Activated T-cell treated with anti-CD3 and anti-CD28 coated beads, Interleukin-2, amount 50 U/mL, for 72 hours (primary cell): Measurements from ENCODE around the gene CHST10. TPM values are rescaled to one million over a fixed set of nuclear protein-coding genes. Genes with fewer than 3 reads are reported as not detected.

Experiments
- ATAC-seq, 2 donors: fragments of 150-1000 bp; cut with Tn5 transposase; replicated peaks in 1 of 2; 2 replicates each; pipeline ENCODE4 v1.10.0; 2021; ENCODE audit warnings: moderate library complexity in 2 of 2, mild to moderate bottlenecking in 1 of 2
- DNase-seq, 2 donors: peaks; one replicate each; pipeline ENCODE4 v3.0.0; 2021 to 2022; ENCODE audit warnings: mixed read lengths in 1 of 2
- H3K27ac Mint-ChIP-seq: one replicate; pipeline ENCODE4 v1.8.0; 2022; ENCODE audit warnings: mild to moderate bottlenecking, moderate library complexity, mixed read lengths
- H3K27me3 Mint-ChIP-seq: one replicate; pipeline ENCODE4 v1.8.0; 2022; ENCODE audit warnings: low read depth, mixed read lengths
- H3K36me3 Mint-ChIP-seq, 2 donors: one replicate each; pipeline ENCODE4 v1.8.0; 2022; ENCODE audit warnings: mixed read lengths in 2 of 2, mild to moderate bottlenecking in 1 of 2; ENCODE audit not compliant: insufficient read depth in 2 of 2
- H3K4me1 Mint-ChIP-seq: one replicate; pipeline ENCODE4 v1.8.0; 2022; ENCODE audit warnings: low read depth, mixed read lengths
- H3K4me3 Mint-ChIP-seq, 2 donors: one replicate each; pipeline ENCODE4 v1.8.0; 2022; ENCODE audit warnings: mild to moderate bottlenecking in 2 of 2, mixed read lengths in 2 of 2, moderate library complexity in 2 of 2
- H3K9me3 Mint-ChIP-seq, 2 donors: one replicate each; pipeline ENCODE4 v1.8.0; 2022; ENCODE audit warnings: mixed read lengths in 2 of 2
- total RNA-seq, 2 donors: library from RNA; stranded (reverse); gene quantifications; one replicate each; pipeline ENCODE4 v1.2.3, GENCODE V29; 2022

CHST10 gene
- total RNA-seq, 2 donors from 2014 or later = 7.5 to 7.8 TPM

DNA sequence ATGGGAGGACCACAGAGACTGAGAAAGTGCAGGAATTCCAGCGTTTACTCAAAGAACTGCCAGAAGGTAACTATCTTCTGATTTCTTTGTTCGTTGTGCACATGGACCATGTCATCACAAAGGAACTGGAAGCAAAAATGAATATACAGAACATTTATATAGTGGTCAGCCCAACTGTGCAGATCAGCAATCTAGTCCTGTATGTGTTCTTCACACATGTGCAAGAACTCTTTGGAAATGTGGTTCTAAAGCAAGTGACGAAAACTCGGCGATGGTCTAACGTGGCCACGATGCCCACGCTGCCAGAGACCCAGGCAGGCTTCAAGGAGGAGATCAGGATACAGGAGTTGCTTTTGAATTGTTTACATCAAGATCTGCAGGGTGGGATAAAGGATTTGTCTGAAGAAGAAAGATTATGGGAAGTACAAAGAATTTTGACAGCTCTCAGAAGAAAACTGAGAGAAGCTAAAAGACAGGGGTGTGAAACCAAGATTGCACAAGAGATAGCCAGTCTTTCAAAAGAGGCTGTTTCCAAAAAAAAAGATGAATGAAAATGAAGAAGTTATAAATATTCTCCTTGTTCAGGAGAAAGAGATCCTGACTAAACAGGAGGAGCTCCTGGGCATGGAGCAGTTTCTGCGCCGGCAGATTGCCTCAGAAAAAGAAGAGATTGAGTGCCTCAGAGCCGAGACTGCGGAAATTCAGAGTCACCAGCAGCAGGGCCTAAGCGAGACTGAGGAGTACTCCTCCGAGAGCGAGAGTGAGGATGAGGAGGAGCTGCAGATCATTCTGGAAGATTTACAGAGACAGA is 8.3 kb upstream of the CHST10 start:
- peaks cover 0 to 4% of the 10 kb centered on the region in 2 donors for H3K9me3 Mint-ChIP-seq
- no peak for ATAC-seq
- H3K27ac Mint-ChIP-seq = no peak overlapping the region
- no peaks in the 10 kb centered on the region for H3K36me3 Mint-ChIP-seq
- H3K27me3 Mint-ChIP-seq = peaks cover 40% of the 10 kb centered on the region
- H3K4me3 Mint-ChIP-seq = no peak overlapping the region
- no peak for DNase-seq
- peaks cover 5% of the 10 kb centered on the region for H3K4me1 Mint-ChIP-seq

DNA sequence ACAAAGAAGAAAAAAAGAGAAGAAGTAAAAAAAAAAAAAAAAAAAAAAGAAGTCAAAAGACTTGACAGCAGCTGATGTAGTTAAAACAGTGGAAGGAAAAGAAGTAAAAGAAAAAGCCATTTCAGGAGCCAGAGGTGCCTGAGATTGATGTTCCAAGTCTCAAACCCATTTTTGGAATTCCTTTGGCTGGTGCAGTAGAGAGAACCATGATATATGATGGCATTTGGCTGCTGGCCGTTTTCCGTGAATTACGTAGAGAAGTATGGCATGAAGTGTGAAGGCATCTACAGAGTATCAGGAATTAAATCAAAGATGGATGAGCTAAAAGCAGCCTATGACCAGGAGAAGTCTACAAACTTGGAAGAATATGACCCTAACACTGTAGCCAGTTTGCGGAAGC is 7.6 kb upstream of the CHST10 start:
- H3K4me1 Mint-ChIP-seq = peaks cover 5% of the 10 kb centered on the region
- peaks cover 0 to 3% of the 10 kb centered on the region in 2 donors for H3K36me3 Mint-ChIP-seq
- peaks cover 40% of the 10 kb centered on the region for H3K27me3 Mint-ChIP-seq
- DNase-seq (no peak), ATAC-seq (no peak)
- no peak overlapping the region for H3K27ac Mint-ChIP-seq
- no peak overlapping the region for H3K4me3 Mint-ChIP-seq
- H3K9me3 Mint-ChIP-seq = peaks cover 0 to 3% of the 10 kb centered on the region in 2 donors

DNA sequence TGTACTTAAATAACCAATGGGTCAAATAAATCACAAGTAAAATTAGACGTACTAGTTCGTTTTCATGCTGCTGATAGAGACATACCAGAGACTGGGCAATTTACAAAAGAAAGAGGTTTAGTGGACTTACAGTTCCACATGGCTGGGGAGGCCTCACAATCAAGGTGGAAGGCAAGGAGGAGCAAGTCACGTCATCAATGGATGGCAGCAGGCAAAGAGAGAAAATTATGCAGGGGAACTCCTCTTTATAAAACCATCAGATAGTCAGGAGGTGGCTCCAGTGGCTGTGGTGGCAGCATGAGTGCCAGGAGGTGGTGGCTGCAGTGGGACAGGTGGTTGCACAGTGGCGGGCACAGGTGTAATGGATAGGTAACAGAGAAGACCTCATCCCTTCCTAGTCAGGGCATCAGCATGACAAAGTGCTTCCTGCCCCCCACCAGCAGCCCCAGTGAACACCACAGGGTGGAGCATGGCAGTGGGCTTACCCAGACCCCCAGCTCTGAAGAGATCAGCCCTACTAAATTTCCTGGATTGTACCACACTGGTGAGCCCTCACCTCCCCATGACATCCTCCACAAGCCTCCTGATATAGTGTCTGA is 6.9 kb upstream of the CHST10 start:
- Mint-ChIP-seq H3K4me3 (no peak overlapping the region), H3K4me1 (peaks cover 5% of the 10 kb centered on the region), H3K9me3 (peaks cover 0 to 3% of the 10 kb centered on the region in 2 donors), H3K36me3 (peaks cover 0 to 3% of the 10 kb centered on the region in 2 donors), H3K27me3 (peaks cover 35% of the 10 kb centered on the region), H3K27ac (no peak overlapping the region)
- ATAC-seq (no peak), DNase-seq (no peak)

- no peak overlapping the region for H3K27ac Mint-ChIP-seq
- no peak for DNase-seq
- H3K4me1 Mint-ChIP-seq = peaks cover 7% of the 10 kb centered on the region
- H3K9me3 Mint-ChIP-seq = peaks cover 0 to 3% of the 10 kb centered on the region in 2 donors
- no peak overlapping the region for H3K4me3 Mint-ChIP-seq
- peaks cover 28% of the 10 kb centered on the region for H3K27me3 Mint-ChIP-seq
- ATAC-seq = no peak
- peaks cover 0 to 3% of the 10 kb centered on the region in 2 donors for H3K36me3 Mint-ChIP-seq
These were observed 6.2 kb upstream of the CHST10 start for GRCh38 chr2:100423631-100424030.

- no peak for ATAC-seq
- Mint-ChIP-seq H3K36me3 (peaks cover 0 to 3% of the 10 kb centered on the region in 2 donors), H3K4me3 (no peak overlapping the region), H3K4me1 (peaks cover 9% of the 10 kb centered on the region), H3K9me3 (peaks cover 0 to 3% of the 10 kb centered on the region in 2 donors), H3K27me3 (peaks cover 24% of the 10 kb centered on the region), H3K27ac (no peak overlapping the region)
- no peak for DNase-seq
These were observed 5.0 kb upstream of the CHST10 start for GRCh38 chr2:100422320-100423055.

- Mint-ChIP-seq H3K36me3 (peaks cover 2 to 3% of the 10 kb centered on the region in 2 donors), H3K4me1 (peaks cover 27% of the 10 kb centered on the region), H3K4me3 (no peak overlapping the region), H3K9me3 (peaks cover 0 to 3% of the 10 kb centered on the region in 2 donors), H3K27ac (no peak overlapping the region), H3K27me3 (peaks cover 23% of the 10 kb centered on the region)
- no peak for ATAC-seq
- DNase-seq = no peak
These were observed 2.4 kb upstream of the CHST10 start for GRCh38 chr2:100419915-100420314.

DNA sequence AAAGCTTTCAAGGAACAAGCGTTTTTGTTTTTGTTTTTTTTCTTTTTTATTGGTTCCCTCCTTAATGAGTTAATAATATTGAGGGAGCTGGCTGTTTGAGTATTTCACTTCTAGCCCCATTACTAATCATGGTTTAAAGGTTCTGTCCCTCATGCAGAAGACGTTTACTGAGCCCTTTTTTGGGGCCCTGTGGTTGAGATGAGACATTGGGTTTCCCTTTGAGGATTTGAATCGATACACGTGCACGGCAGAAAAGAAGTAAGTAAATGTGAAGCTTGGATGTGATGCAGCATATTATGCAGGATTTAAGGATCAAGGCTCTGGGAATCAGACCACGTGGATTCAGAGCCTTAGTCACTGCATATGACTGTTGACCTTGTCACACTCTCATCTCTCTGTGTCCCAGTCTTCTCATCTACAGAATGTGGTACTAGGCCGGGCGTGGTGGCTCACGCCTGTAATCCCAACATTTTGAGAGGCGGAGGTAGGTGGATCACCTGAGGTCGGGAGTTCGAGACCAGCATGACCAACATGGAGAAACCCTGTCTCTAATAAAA is 1.0 kb upstream of the CHST10 start:
- Mint-ChIP-seq H3K36me3 (peaks cover 2 to 3% of the 10 kb centered on the region in 2 donors), H3K27ac (no peak overlapping the region), H3K4me3 (peak overlapping the region; percentile 85 to 89), H3K27me3 (peaks cover 13% of the 10 kb centered on the region), H3K9me3 (peaks cover 0 to 3% of the 10 kb centered on the region in 2 donors), H3K4me1 (peaks cover 27% of the 10 kb centered on the region)
- no peak for ATAC-seq
- DNase-seq = no peak

DNA sequence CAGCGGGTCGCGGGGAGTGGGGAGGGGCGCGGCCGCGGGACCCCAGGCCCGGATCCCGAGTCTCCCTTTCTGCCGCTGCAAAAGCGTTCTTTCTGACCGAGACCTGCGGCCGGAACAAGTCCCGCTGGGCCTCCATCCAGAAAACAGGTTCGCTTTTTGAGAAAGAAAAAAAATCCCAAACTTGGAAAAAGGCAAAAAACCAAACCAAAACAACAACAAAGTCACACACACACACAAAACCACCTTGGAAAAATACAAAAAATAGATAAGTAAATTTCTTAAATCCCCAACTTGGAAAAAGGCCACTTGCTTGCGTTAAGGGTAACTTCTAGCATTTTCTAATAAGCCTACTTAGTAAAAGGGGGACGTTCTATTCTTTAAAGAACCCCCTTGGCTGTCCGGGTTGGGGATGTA is 250 bp upstream of the CHST10 start:
- no peak for DNase-seq
- peaks cover 2 to 3% of the 10 kb centered on the region in 2 donors for H3K36me3 Mint-ChIP-seq
- H3K4me1 Mint-ChIP-seq = peaks cover 27% of the 10 kb centered on the region
- peak overlapping the region; percentile 85 to 89 for H3K4me3 Mint-ChIP-seq
- peaks cover 13% of the 10 kb centered on the region for H3K27me3 Mint-ChIP-seq
- ATAC-seq = no peak
- H3K9me3 Mint-ChIP-seq = peaks cover 0 to 3% of the 10 kb centered on the region in 2 donors
- H3K27ac Mint-ChIP-seq = peak overlapping the region; percentile 77

DNA sequence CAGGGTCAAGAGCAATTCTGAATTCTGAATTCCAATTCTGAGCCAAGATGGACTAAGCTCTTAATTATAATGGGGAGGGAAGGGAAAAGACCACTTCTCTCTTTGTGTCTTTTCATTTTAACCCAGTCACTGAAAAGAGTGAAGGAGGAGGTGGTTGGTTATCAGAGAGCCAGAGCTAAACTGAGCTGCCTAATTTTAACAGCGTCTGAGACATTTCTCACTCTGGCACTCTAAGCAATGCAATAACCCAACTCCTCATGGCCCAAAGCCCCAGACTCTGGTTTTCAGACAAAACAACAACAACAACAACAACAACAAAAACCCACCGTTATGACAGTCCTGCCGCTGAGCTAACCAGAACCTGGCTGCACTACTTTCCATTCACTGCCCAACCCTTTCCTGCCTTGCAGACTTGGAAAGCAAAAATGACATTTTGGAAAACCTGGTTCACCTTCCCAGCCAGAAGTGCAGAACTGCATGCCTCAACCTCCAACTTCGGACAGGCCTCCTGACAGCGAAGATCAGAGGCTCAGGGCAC is 1.0 kb downstream of the CHST10 start:
- peak overlapping the region; percentile 96 to 99 for H3K4me3 Mint-ChIP-seq
- peaks cover 2 to 3% of the 10 kb centered on the region in 2 donors for H3K36me3 Mint-ChIP-seq
- H3K27me3 Mint-ChIP-seq = peaks cover 13% of the 10 kb centered on the region
- DNase-seq (no peak), ATAC-seq (no peak)
- H3K4me1 Mint-ChIP-seq = peaks cover 27% of the 10 kb centered on the region
- H3K27ac Mint-ChIP-seq = no peak overlapping the region
- H3K9me3 Mint-ChIP-seq = peaks cover 0 to 3% of the 10 kb centered on the region in 2 donors

GRCh38 chr2:100413571-100413970 is 3.9 kb downstream of the CHST10 start:
- H3K27me3 Mint-ChIP-seq = peaks cover 13% of the 10 kb centered on the region
- H3K36me3 Mint-ChIP-seq = peaks cover 0 to 2% of the 10 kb centered on the region in 2 donors
- ATAC-seq = no peak
- no peak overlapping the region for H3K4me3 Mint-ChIP-seq
- DNase-seq = no peak
- H3K27ac Mint-ChIP-seq = no peak overlapping the region
- peaks cover 25% of the 10 kb centered on the region for H3K4me1 Mint-ChIP-seq
- H3K9me3 Mint-ChIP-seq = no peaks in the 10 kb centered on the region

- no peak overlapping the region for H3K4me3 Mint-ChIP-seq
- no peak for DNase-seq
- ATAC-seq = no peak
- peaks cover 21% of the 10 kb centered on the region for H3K4me1 Mint-ChIP-seq
- H3K27ac Mint-ChIP-seq = no peak overlapping the region
- H3K27me3 Mint-ChIP-seq = peaks cover 13% of the 10 kb centered on the region
- no peaks in the 10 kb centered on the region for H3K9me3 Mint-ChIP-seq
- H3K36me3 Mint-ChIP-seq = peaks cover 0 to 2% of the 10 kb centered on the region in 2 donors
These were observed 4.6 kb downstream of the CHST10 start for GRCh38 chr2:100412881-100413321.

- ATAC-seq = no peak
- no peak for DNase-seq
- peaks cover 21% of the 10 kb centered on the region for H3K4me1 Mint-ChIP-seq
- H3K27ac Mint-ChIP-seq = no peak overlapping the region
- H3K36me3 Mint-ChIP-seq = peaks cover 0 to 2% of the 10 kb centered on the region in 2 donors
- H3K27me3 Mint-ChIP-seq = peaks cover 13% of the 10 kb centered on the region
- no peak overlapping the region for H3K4me3 Mint-ChIP-seq
- H3K9me3 Mint-ChIP-seq = no peaks in the 10 kb centered on the region
These were observed 5.0 kb downstream of the CHST10 start for GRCh38 chr2:100412466-100412865.
